H7 (cell line): ENCODE measurements around the gene GK2. TPM values are rescaled to one million over a fixed set of nuclear protein-coding genes. Genes with fewer than 3 reads are reported as not detected.

Experiments used
- DNase-seq: peaks from one replicate; pipeline ENCODE4 v3.0.0; 2012
- H3K27me3 ChIP-seq: 2 replicates; pipeline ENCODE4 v1.6.0; 2011; ENCODE audit warnings: mild to moderate bottlenecking, low read length; ENCODE audit not compliant: control insufficient read depth, insufficient read depth
- H3K36me3 ChIP-seq: replicated peaks from 2 replicates; pipeline ENCODE4 v1.5.1; 2011; ENCODE audit warnings: low read length; ENCODE audit not compliant: control insufficient read depth, insufficient read depth
- H3K4me3 ChIP-seq: 2 replicates; pipeline ENCODE4 v1.5.1; 2011; ENCODE audit warnings: low read depth, mild to moderate bottlenecking, control low read depth, low read length, moderate library complexity; ENCODE audit not compliant: insufficient read depth
- total RNA-seq: library from RNA; depleted of rRNA; stranded (reverse); fragments of >200 nt; shearing (Covaris generic); gene quantifications from 2 replicates; pipeline ENCODE4 v1.2.3, GENCODE V29; 2014; rRNA removed

GK2 gene
- total RNA-seq: not detected in 2 replicates

GRCh38 chr4:79408063-79408462 lies at the start of gene GK2:
TSS of gene GK2 (minus strand) at chr4:79408228. CDS start at chr4:79408200, 28 bp downstream.
- no peaks in the 10 kb centered on the region for H3K27me3 ChIP-seq
- no peak within 1 kb of the TSS for H3K4me3 ChIP-seq
- no peak for DNase-seq
- H3K36me3 ChIP-seq: no peaks in the 10 kb centered on the region

GRCh38 chr4:79455216-79455615 lies 47.2 kb upstream of the GK2 start:
- no peaks in the 10 kb centered on the region for H3K36me3 ChIP-seq
- no peaks in the 10 kb centered on the region for H3K27me3 ChIP-seq
- no peak overlapping the region for H3K4me3 ChIP-seq
- DNase-seq: no peak

- DNase-seq: no peak
- Histone ChIP-seq H3K4me3 (no peak overlapping the region), H3K36me3 (no peaks in the 10 kb centered on the region), H3K27me3 (no peaks in the 10 kb centered on the region)
These were observed 46.6 kb upstream of the GK2 start for GRCh38 chr4:79454656-79455055.

- Histone ChIP-seq H3K4me3 (no peak overlapping the region), H3K27me3 (no peaks in the 10 kb centered on the region), H3K36me3 (no peaks in the 10 kb centered on the region)
- DNase-seq: no peak
These were observed 42.0 kb upstream of the GK2 start for GRCh38 chr4:79450053-79450452.

- H3K4me3 ChIP-seq: no peak overlapping the region
- DNase-seq: no peak
- H3K36me3 ChIP-seq: no peaks in the 10 kb centered on the region
- no peaks in the 10 kb centered on the region for H3K27me3 ChIP-seq
These were observed 38.1 kb upstream of the GK2 start for GRCh38 chr4:79446145-79446544.

GRCh38 chr4:79445371-79445781 lies 37.3 kb upstream of the GK2 start:
- Histone ChIP-seq H3K4me3 (no peak overlapping the region), H3K36me3 (no peaks in the 10 kb centered on the region), H3K27me3 (no peaks in the 10 kb centered on the region)
- DNase-seq: no peak

GRCh38 chr4:79442422-79442821 lies 34.4 kb upstream of the GK2 start:
- Histone ChIP-seq H3K27me3 (no peaks in the 10 kb centered on the region), H3K36me3 (no peaks in the 10 kb centered on the region), H3K4me3 (no peak overlapping the region)
- no peak for DNase-seq

- Histone ChIP-seq H3K27me3 (no peaks in the 10 kb centered on the region), H3K36me3 (no peaks in the 10 kb centered on the region), H3K4me3 (no peak overlapping the region)
- no peak for DNase-seq
These were observed 31.5 kb upstream of the GK2 start for GRCh38 chr4:79439489-79439888.

- no peak for DNase-seq
- Histone ChIP-seq H3K36me3 (no peaks in the 10 kb centered on the region), H3K27me3 (no peaks in the 10 kb centered on the region), H3K4me3 (no peak overlapping the region)
These were observed 23.8 kb upstream of the GK2 start for GRCh38 chr4:79431839-79432238.

GRCh38 chr4:79429113-79429903 lies 21.3 kb upstream of the GK2 start:
- no peak for DNase-seq
- Histone ChIP-seq H3K36me3 (no peaks in the 10 kb centered on the region), H3K4me3 (no peak overlapping the region)

GRCh38 chr4:79426989-79427388 lies 19.0 kb upstream of the GK2 start:
- no peak for DNase-seq

More at GRCh38 chr4:79429113-79429903, 21.3 kb upstream of the GK2 start:
- no peaks in the 10 kb centered on the region for H3K27me3 ChIP-seq

GRCh38 chr4:79425586-79425985 lies 17.6 kb upstream of the GK2 start:
- H3K36me3 ChIP-seq: no peaks in the 10 kb centered on the region
- DNase-seq: no peak

More at GRCh38 chr4:79426989-79427388, 19.0 kb upstream of the GK2 start:
- Histone ChIP-seq H3K27me3 (no peaks in the 10 kb centered on the region), H3K36me3 (no peaks in the 10 kb centered on the region), H3K4me3 (no peak overlapping the region)

GRCh38 chr4:79421483-79421882 lies 13.5 kb upstream of the GK2 start:
- Histone ChIP-seq H3K4me3 (no peak overlapping the region), H3K27me3 (no peaks in the 10 kb centered on the region), H3K36me3 (no peaks in the 10 kb centered on the region)
- DNase-seq: no peak

More at GRCh38 chr4:79425586-79425985, 17.6 kb upstream of the GK2 start:
- H3K27me3 ChIP-seq: no peaks in the 10 kb centered on the region
- no peak overlapping the region for H3K4me3 ChIP-seq

GRCh38 chr4:79413886-79414285 lies 5.9 kb upstream of the GK2 start:
- Histone ChIP-seq H3K27me3 (no peaks in the 10 kb centered on the region), H3K36me3 (no peaks in the 10 kb centered on the region), H3K4me3 (no peak overlapping the region)
- no peak for DNase-seq

- Histone ChIP-seq H3K36me3 (no peaks in the 10 kb centered on the region), H3K4me3 (no peak overlapping the region), H3K27me3 (no peaks in the 10 kb centered on the region)
- no peak for DNase-seq
These were observed 5.2 kb upstream of the GK2 start for GRCh38 chr4:79413032-79413885.
